H1 (cell line): ENCODE measurements around the gene SYT14. TPM values are rescaled to one million over a fixed set of nuclear protein-coding genes. Genes with fewer than 3 reads are reported as not detected.

Experiments
- CTCF ChIA-PET: fragments of 300-600 bp; sonication (Branson Sonifier 250); formaldehyde crosslinking; loops from one replicate; lab custom pipeline; 2021; ENCODE audit not compliant: partially characterized antibody; lab: Charles Lee
- POLR2A ChIA-PET: fragments of 300-600 bp; sonication (Branson Sonifier 250); formaldehyde crosslinking; loops from one replicate; lab custom pipeline; 2021; ENCODE audit warnings: inconsistent platforms; ENCODE audit not compliant: partially characterized antibody; lab: Charles Lee
- DNase-seq, 2 experiments: peaks; one replicate each; pipeline versions ENCODE4 v3.0.0 to v3.0.0-alpha.2; 2010 to 2022; ENCODE audit warnings: low spot score in 2 of 2, low read depth in 1 of 2, mixed read lengths in 1 of 2
- FAIRE-seq: peaks from 2 replicates; lab custom pipeline; 2011; peaks lifted over from hg19 to GRCh38; lab: Jason Lieb, UNC
- H2AFZ ChIP-seq: 2 replicates; pipeline ENCODE4 v1.8.1; 2012; ENCODE audit warnings: low read length, inconsistent platforms
- H2AK5ac ChIP-seq: 2 replicates; pipeline ENCODE4 v1.6.1; 2013; ENCODE audit warnings: low read depth, low read length
- H2BK120ac ChIP-seq: replicated peaks from 2 replicates; pipeline ENCODE3; 2013; ENCODE audit warnings: low read depth, low read length, inconsistent platforms
- H2BK12ac ChIP-seq: 2 replicates; pipeline ENCODE4 v1.6.1; 2013; ENCODE audit warnings: low read depth, low read length
- H2BK15ac ChIP-seq: 2 replicates; pipeline ENCODE4 v1.6.1; 2013; ENCODE audit warnings: low read length
- H2BK20ac ChIP-seq: 2 replicates; pipeline ENCODE4 v1.6.1; 2013; ENCODE audit warnings: low read length
- H2BK5ac ChIP-seq: 2 replicates; pipeline ENCODE4 v1.6.1; 2013; ENCODE audit warnings: low read depth, low read length
- H3K14ac ChIP-seq: 2 replicates; pipeline ENCODE4 v1.6.1; 2013; ENCODE audit warnings: inconsistent platforms; ENCODE audit not compliant: insufficient read length
- H3K18ac ChIP-seq: 2 replicates; pipeline ENCODE4 v1.6.1; 2013; ENCODE audit warnings: low read length; ENCODE audit errors: extremely low read depth
- H3K23ac ChIP-seq: 2 replicates; pipeline ENCODE4 v1.6.1; 2013; ENCODE audit warnings: inconsistent platforms; ENCODE audit not compliant: insufficient read length
- H3K23me2 ChIP-seq: 2 replicates; pipeline ENCODE4 v1.6.1; 2013; ENCODE audit warnings: low read depth, low read length
- H3K27ac ChIP-seq: 2 replicates; pipeline ENCODE4 v1.6.1; 2011; ENCODE audit warnings: low read depth, low read length, inconsistent platforms
- H3K27me3 ChIP-seq, 4 experiments: replicated peaks in 1 of 4; 1 replicate in 1 of 4; 2 replicates in 3 of 4; pipeline versions ENCODE4 v1.6.1 to v1.8.1; 2011 to 2013; ENCODE audit warnings: low read length in 3 of 4, mild to moderate bottlenecking in 3 of 4, inconsistent platforms in 2 of 4, mixed read lengths in 2 of 4, moderate library complexity in 1 of 4; ENCODE audit not compliant: control insufficient read depth in 3 of 4, insufficient read depth in 3 of 4; ENCODE audit errors: extremely low read depth in 1 of 4
- H3K36me3 ChIP-seq, 4 experiments: 2 replicates each; pipeline versions ENCODE4 v1.6.1 to v1.8.1; 2011 to 2013; ENCODE audit warnings: mild to moderate bottlenecking in 4 of 4, low read length in 3 of 4, moderate library complexity in 2 of 4, control low read depth in 1 of 4, inconsistent platforms in 1 of 4; ENCODE audit not compliant: insufficient read depth in 4 of 4, control insufficient read depth in 2 of 4
- H3K4ac ChIP-seq: replicated peaks from 2 replicates; pipeline ENCODE3; 2013; ENCODE audit warnings: low read length, low read depth, mixed read lengths, inconsistent platforms; ENCODE audit not compliant: insufficient read length
- H3K4me1 ChIP-seq, 4 experiments: replicated peaks in 1 of 4; 1 replicate in 1 of 4; 2 replicates in 3 of 4; pipeline versions ENCODE4 v1.6.1 to v1.8.1; 2011 to 2013; ENCODE audit warnings: low read length in 3 of 4, inconsistent platforms in 2 of 4, mixed read lengths in 1 of 4; ENCODE audit not compliant: insufficient read depth in 4 of 4, control insufficient read depth in 3 of 4
- H3K4me2 ChIP-seq, 2 experiments: 2 replicates each; pipeline versions ENCODE4 v1.6.1 to v1.8.1; 2011 to 2013; ENCODE audit warnings: low read depth in 2 of 2, low read length in 2 of 2, control low read depth in 1 of 2, inconsistent platforms in 1 of 2, mild to moderate bottlenecking in 1 of 2; ENCODE audit not compliant: insufficient read depth in 1 of 2
- H3K4me3 ChIP-seq, 4 experiments: fragments of 200-600, 300-600 bp in 1 of 4; sonication (generic), shearing (Covaris generic), sonication (Bioruptor Twin) in 1 of 4; 2 replicates each; pipeline versions ENCODE4 v1.5.1 to v1.8.1; 2011 to 2016; ENCODE audit warnings: low read length in 4 of 4, low read depth in 3 of 4, control low read depth in 2 of 4, inconsistent platforms in 2 of 4, mild to moderate bottlenecking in 2 of 4, mixed read lengths in 1 of 4, moderate library complexity in 1 of 4; ENCODE audit not compliant: insufficient read depth in 2 of 4; ENCODE audit errors: extremely low read depth in 1 of 4
- H3K56ac ChIP-seq: replicated peaks from 2 replicates; pipeline ENCODE3; 2013; ENCODE audit warnings: low read depth, mild to moderate bottlenecking, mixed read lengths, low read length, inconsistent platforms; ENCODE audit not compliant: insufficient read length
- H3K79me1 ChIP-seq: 2 replicates; pipeline ENCODE4 v1.6.1; 2013; ENCODE audit warnings: low read depth, low read length, control low read depth
- H3K79me2 ChIP-seq, 2 experiments: 2 replicates each; pipeline versions ENCODE4 v1.6.1 to v1.8.1; 2012 to 2013; ENCODE audit warnings: low read length in 2 of 2, mild to moderate bottlenecking in 2 of 2, inconsistent platforms in 1 of 2; ENCODE audit not compliant: insufficient read depth in 2 of 2, control insufficient read depth in 1 of 2
- H3K9ac ChIP-seq, 4 experiments: replicated peaks in 1 of 4; 1 replicate in 1 of 4; 2 replicates in 3 of 4; pipeline versions ENCODE4 v1.6.1 to v1.8.1; 2011 to 2013; ENCODE audit warnings: low read depth in 3 of 4, low read length in 3 of 4, control low read depth in 2 of 4, mild to moderate bottlenecking in 2 of 4, moderate library complexity in 2 of 4, inconsistent platforms in 1 of 4; ENCODE audit errors: extremely low read depth in 1 of 4
- H3K9me3 ChIP-seq, 2 experiments: 2 replicates each; pipeline versions ENCODE4 v1.6.1 to v1.8.1; 2012 to 2013; ENCODE audit warnings: mild to moderate bottlenecking in 2 of 2, moderate library complexity in 2 of 2, control low read depth in 1 of 2, inconsistent platforms in 1 of 2, low read depth in 1 of 2, low read length in 1 of 2, mixed read lengths in 1 of 2; ENCODE audit not compliant: insufficient read depth in 2 of 2
- H4K20me1 ChIP-seq, 2 experiments: replicated peaks in 1 of 2; 2 replicates each; pipeline versions ENCODE3 to v1.8.1; 2011 to 2013; ENCODE audit warnings: inconsistent platforms in 2 of 2, low read length in 2 of 2, mild to moderate bottlenecking in 1 of 2; ENCODE audit not compliant: insufficient read depth in 2 of 2, control insufficient read depth in 1 of 2
- H4K5ac ChIP-seq: 2 replicates; pipeline ENCODE4 v1.6.1; 2013; ENCODE audit warnings: low read length, low read depth, mixed read lengths, inconsistent platforms; ENCODE audit not compliant: insufficient read length
- H4K8ac ChIP-seq: 2 replicates; pipeline ENCODE4 v1.8.0; 2013; ENCODE audit warnings: mild to moderate bottlenecking, moderate library complexity, low read length, inconsistent platforms; ENCODE audit not compliant: insufficient read depth; ENCODE audit errors: extremely low read depth
- H4K91ac ChIP-seq: replicated peaks from 2 replicates; pipeline ENCODE3; 2013; ENCODE audit warnings: low read length, mixed read lengths, inconsistent platforms; ENCODE audit not compliant: insufficient read length
- SIX5 ChIP-seq: IDR thresholded peaks from 2 replicates; pipeline ENCODE4 v1.6.1; 2011; ENCODE audit warnings: mild to moderate bottlenecking, low read depth, low read length
- WGBS, 2 experiments: shearing (Covaris generic) in 1 of 2; methylation state at CpG; one replicate each; pipeline versions ENCODE4 v1.1.6 to v1.1.7; 2013 to 2015; ENCODE audit warnings: low lambda C conversion rate in 2 of 2, mixed read lengths in 2 of 2, inconsistent platforms in 1 of 2, low coverage in 1 of 2, missing lambda C conversion rate in 1 of 2; ENCODE audit not compliant: insufficient replicate concordance in 2 of 2, insufficient coverage in 1 of 2, insufficient read length in 1 of 2; ENCODE audit errors: extremely low coverage in 1 of 2, missing lambda C conversion rate in 1 of 2; 5-methylcytosine and 5-hydroxymethylcytosine counted together
- polyA plus RNA-seq, 7 experiments: library from polyadenylated mRNA; depleted of rRNA in 3 of 7; stranded (reverse) in 5 of 7; unstranded in 2 of 7; fragments of >200 nt in 5 of 7; fragments of 200-250 nt in 2 of 7; gene quantifications; 1 replicate in 5 of 7; 2 replicates in 1 of 7; 4 replicates in 1 of 7; pipeline versions ENCODE4 v1.2.1 to v1.2.3, GENCODE V29; 2011 to 2013; ENCODE audit warnings: missing spikeins in 2 of 7, mixed read lengths in 2 of 7
- total RNA-seq: library from RNA; stranded (reverse); fragmentation: NEBNext Ultra II Directional; extraction: Animal tissue kit (Norgen Biotek cat#: 25700); gene quantifications from 2 replicates; pipeline ENCODE4 v1.2.1, GENCODE V29; 2021

SYT14 gene
- total and polyA plus RNA-seq, 2 of the 8 experiments (the other 6 are each of a cell fraction or from before 2014, with no cell fraction given): 2.3 to 18.4 TPM

DNA sequence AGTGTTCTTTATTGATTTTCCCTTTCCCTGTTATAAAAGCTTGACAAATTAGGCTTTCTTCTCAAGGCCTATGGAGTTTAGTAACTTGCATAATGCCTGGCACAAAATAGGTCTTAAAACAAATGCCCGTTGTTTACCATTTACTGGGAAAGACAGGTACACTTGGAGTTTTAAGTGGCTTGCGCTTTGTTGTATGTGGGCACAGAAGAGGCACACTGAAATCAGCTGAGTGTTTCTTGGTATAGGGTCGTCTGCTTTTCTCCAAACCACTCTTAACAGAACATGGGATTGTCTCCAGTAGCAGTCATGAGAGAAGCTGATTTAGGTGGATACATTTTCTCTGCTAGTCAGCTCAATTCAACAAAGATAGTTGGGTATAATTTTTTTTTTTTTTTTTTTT lies 132.5 kb downstream of the SYT14 start:
- no peak overlapping the region for H3K18ac ChIP-seq
- no peak overlapping the region for H3K23ac ChIP-seq
- no peak overlapping the region for H2BK12ac ChIP-seq
- POLR2A ChIA-PET: no interaction called here
- no peaks in the 10 kb centered on the region for H4K20me1 ChIP-seq
- H2BK5ac ChIP-seq: no peak overlapping the region
- H3K27me3 ChIP-seq: no peaks in the 10 kb centered on the region
- no peak overlapping the region for H4K5ac ChIP-seq
- 95% methylated on average over 3 of the region's 3 CpGs; no CpG with 5 or more reads in 1 of the 2 experiments for WGBS, 2 experiments
- CTCF ChIA-PET: interaction anchor here (1.2 kb wide), 1 partner anchor 210 kb away, joined by 3 read pairs; no protein-coding TSS in a partner anchor
- no peak overlapping the region for H4K91ac ChIP-seq
- H3K27ac ChIP-seq: no peak overlapping the region
- no peak overlapping the region for H2BK120ac ChIP-seq
- no peak overlapping the region for H2AFZ ChIP-seq
- H3K4me1 ChIP-seq: peaks cover 0 to 9% (median 2%) of the 10 kb centered on the region in 4 experiments; a peak in 3 of 7 replicates
- FAIRE-seq: no peak
- no peaks in the 10 kb centered on the region for H3K79me2 ChIP-seq
- no peak overlapping the region for H3K4me2 ChIP-seq
- no peak overlapping the region for H3K4ac ChIP-seq
- no peak overlapping the region for H3K4me3 ChIP-seq
- no peaks in the 10 kb centered on the region for H3K36me3 ChIP-seq
- no peaks in the 10 kb centered on the region for H3K23me2 ChIP-seq
- DNase-seq: no peak
- H3K79me1 ChIP-seq: no peaks in the 10 kb centered on the region
- no peak overlapping the region for H2BK20ac ChIP-seq
- H3K9ac ChIP-seq: peak overlapping the region in 1 of 4 experiments; percentile 34; a peak in 1 of 7 replicates
- no peak overlapping the region for H2AK5ac ChIP-seq
- no peak overlapping the region for H2BK15ac ChIP-seq
- H3K9me3 ChIP-seq: no peaks in the 10 kb centered on the region; a peak in 1 of 4 replicates
- H3K14ac ChIP-seq: no peak overlapping the region
- no peak overlapping the region for H4K8ac ChIP-seq
- TF ChIP-seq SIX5: no peak
- TF ChIP-seq, all 59 proteins: peak for 0
- H3K56ac ChIP-seq: no peak overlapping the region
